ENCODE measurements around the gene GRM7.

GRCh38 chr3:7764115-7764514 lies 903.2 kb downstream of the GRM7 start:
- TF ChIP-seq, protein P1, sequence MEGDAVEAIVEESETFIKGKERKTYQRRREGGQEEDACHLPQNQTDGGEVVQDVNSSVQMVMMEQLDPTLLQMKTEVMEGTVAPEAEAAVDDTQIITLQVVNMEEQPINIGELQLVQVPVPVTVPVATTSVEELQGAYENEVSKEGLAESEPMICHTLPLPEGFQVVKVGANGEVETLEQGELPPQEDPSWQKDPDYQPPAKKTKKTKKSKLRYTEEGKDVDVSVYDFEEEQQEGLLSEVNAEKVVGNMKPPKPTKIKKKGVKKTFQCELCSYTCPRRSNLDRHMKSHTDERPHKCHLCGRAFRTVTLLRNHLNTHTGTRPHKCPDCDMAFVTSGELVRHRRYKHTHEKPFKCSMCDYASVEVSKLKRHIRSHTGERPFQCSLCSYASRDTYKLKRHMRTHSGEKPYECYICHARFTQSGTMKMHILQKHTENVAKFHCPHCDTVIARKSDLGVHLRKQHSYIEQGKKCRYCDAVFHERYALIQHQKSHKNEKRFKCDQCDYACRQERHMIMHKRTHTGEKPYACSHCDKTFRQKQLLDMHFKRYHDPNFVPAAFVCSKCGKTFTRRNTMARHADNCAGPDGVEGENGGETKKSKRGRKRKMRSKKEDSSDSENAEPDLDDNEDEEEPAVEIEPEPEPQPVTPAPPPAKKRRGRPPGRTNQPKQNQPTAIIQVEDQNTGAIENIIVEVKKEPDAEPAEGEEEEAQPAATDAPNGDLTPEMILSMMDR (IDR thresholded peaks at IDR 0.05): no peak
- TF ChIP-seq POLR2A (IDR thresholded peaks at IDR 0.05): no peak

All from adrenal gland (tissue), 5 donors.